WI38 (cell line): ENCODE measurements around the gene DNAJC16.

ENCODE experiments used
- H3K4me3 ChIP-seq: 2 replicates; pipeline ENCODE4 v1.5.1; 2011; ENCODE audit warnings: low read depth, mild to moderate bottlenecking, control low read depth, low read length
- CTCF ChIP-seq: IDR thresholded peaks from 2 replicates; pipeline ENCODE4 v1.5.1; 2012; ENCODE audit warnings: low read depth, mild to moderate bottlenecking, control low read depth, low read length

DNAJC16 gene

GRCh38 chr1:15531003-15531402 lies 4.4 kb downstream of the DNAJC16 start:
- no peak for TF ChIP-seq CTCF
- no peak overlapping the region for H3K4me3 ChIP-seq

DNA sequence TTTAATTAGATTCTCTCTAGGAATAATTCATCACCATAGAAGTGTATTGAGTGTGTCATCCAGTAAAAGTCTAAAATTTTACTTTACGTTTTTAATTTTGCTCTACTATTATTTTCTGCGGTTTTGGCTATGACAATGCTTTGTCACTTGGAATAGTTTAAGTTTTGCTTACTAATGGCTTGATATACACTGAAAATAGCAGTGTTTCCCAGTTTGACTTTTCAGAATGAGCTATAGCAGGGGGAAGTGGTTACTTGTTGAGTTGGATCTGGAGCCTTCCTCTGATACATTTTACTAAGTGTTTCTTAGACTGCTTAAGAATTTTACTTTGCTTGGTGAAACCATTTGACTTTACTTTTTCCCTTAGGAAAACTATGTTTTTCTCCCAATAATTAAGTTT lies 5.0 kb downstream of the DNAJC16 start:
- H3K4me3 ChIP-seq: no peak overlapping the region
- no peak for TF ChIP-seq CTCF

- H3K4me3 ChIP-seq: no peak overlapping the region
- no peak for TF ChIP-seq CTCF
Observed at GRCh38 chr1:15538771-15539170, 12.1 kb downstream of the DNAJC16 start.

GRCh38 chr1:15540186-15540585 lies 13.5 kb downstream of the DNAJC16 start:
- no peak overlapping the region for H3K4me3 ChIP-seq
- TF ChIP-seq CTCF: no peak

DNA sequence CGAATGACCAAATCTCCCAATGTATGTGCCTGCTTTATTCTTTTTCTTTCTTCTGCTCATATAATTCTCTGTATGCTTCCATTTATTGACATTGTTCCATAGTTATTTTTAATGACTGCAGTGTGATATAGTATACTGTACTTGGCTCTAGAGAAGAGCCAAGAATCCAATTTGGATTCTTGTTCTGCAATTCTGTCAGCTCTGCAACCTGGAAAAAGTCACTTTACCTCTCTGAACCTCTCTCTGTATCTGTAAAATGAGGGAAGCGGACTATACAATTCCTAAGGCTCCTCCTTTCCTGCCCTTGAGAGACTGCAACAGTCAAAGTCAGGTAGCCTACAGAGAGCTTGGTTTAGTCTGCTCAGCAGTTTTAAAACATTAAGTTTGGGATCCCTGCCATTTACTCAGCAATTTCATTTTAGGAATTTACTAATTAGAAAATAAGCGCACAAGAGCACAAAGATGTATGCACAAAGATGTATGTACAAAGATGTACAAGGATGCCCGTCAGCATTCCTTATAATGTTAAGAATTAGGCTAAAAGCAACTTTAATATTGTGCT lies 14.7 kb downstream of the DNAJC16 start:
- TF ChIP-seq CTCF: no peak
- no peak overlapping the region for H3K4me3 ChIP-seq

DNA sequence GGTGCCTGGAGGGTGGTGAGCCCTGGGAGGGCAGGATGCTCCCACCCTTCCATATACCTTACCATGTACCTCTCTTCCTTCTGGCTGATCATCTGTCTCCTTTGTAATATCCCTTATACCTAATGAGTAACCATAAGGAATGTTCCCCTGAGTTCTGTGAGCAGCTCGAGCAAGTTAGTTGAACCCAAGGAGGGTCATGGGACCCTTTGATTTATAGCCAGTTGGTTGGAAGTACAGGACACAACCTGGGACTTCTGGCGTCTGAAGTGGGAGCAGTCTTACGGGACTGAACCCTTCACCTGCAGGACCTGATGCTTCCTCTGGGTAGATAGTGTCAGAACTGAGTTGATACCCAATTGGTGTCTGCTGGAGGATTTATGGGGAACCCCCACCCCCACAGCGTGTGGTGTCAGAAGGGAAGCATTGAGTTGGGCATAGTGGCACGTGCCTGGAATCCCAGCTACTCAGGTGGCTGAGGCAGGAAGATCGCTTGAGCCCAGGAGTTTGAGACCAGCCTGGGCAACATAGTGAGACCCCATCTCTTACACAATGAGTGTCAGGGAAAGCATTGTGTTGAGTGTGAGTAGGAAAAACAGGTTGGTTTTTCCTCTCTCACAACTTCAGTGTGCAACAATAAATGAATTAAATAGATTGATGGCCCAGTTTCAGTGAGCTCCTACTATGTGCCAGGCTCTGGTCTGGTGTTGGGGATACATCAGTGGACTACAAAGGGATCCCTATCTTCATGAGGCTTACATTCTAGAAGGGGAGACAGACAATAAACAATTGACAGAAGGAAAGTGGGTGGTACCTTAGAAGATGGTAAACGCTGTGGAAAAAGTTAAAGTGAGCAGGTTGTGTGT lies 16.0 kb downstream of the DNAJC16 start:
- no peak for TF ChIP-seq CTCF
- no peak overlapping the region for H3K4me3 ChIP-seq

- no peak for TF ChIP-seq CTCF
- H3K4me3 ChIP-seq: no peak overlapping the region
Observed at GRCh38 chr1:15543251-15543588, 16.6 kb downstream of the DNAJC16 start.
